Activated CD4-positive, alpha-beta T cell treated with anti-CD3 and anti-CD28 coated beads for 4 hours (primary cell): ENCODE data around the gene SMARCB1.
"Not testable (repeated sequence)": the region's sequence is repeated elsewhere in the genome, so short reads cannot be mapped to it uniquely, and the experiment has no call there.

Experiments used
- DNase-seq, 2 donors: peaks; one replicate each; pipeline ENCODE4 v3.0.0-alpha.2; 2020

Gene SMARCB1

DNA sequence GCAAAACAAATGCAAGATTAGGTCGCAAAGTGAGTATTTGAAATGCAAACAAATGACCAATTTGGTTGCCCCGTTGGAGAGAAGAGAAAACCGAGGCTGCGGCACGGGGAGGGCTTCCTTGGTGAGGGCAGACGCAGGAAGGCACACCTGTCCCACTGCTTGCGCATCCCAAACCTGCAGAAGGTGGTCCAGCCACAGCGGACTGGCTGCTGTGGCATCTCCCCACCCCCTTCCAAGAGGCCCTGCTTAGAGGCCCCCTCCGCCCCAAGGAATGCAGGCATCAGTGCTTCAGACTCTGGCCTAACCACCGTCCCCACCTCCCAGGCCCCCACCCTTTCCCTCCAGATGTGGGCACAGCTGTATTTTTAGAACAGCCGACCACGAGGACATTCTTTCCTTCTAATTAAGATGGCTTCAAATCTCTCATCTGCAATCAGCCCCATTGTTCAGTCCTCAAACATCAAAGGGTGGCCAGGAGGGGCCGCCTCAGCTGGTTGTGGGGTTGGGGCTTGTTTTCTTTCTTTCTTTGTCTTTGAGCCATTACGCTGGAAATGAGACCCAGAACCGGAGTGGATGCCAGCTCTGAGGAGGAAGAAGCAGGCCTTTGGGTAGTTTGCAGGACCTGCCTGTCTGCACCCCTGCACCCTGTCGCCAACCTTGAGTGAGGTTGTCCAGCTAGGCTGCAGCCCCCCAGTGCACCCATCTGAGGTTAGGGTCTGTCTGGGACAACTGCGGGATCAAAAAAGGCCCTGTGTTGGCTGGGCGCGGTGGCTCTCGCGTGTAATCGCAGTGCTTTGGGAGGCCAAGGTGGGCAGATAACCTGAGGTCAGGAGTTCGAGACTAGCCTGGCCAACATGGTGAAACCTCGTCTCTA is 61.5 kb downstream of the SMARCB1 start:
- no peak for DNase-seq

DNA sequence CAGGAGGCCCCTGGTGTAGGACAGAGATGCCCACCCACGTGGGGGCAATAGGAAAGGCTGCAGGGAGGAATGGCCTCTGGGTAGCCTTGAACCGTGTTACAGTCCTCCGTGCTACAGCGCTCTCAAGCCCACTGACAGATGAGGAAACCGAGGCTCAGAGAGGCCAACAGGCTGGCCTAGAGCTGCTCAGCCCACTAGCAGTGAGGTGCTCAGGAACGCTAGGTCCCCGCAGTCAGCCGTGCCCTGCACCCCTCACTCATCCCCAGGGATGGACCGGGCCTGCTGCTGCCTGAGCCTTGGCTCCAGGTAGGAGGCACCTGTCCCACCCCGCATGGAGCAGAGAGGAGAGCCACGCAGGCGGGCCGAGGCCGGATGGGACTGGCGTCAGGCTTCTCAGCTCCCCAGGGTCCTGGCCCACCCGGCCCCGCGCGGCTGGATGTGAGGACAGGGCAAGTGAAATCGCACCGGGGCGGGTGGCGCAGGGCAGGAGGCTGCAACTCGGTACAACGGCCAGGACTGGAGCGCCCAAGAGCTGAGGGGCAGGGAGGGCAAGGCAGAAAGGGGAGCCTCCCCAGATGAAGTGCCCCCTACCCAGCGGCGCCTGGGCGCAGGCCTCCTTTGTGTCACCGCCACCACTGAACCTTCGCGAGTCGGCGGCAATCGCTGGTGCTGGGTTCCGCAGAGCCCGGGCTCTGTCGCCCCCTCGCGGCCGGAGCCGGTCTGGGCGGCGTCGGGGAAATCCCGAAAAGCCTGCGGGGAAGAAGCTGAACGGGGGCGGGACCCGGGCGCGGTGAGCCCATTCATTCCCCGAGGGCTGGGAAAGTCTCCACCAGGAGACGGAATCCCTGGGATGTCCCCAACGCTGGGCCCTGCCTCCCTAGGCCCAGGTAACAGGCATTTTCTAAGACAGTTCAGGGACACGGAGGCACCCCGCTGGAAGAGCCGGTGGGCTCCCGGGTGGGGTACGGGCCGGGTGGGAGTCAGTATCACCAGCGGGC is 62.5 kb downstream of the SMARCB1 start:
- DNase-seq, result peak; percentile 78 to 86

GRCh38 chr22:23850136-23850611 is 63.4 kb downstream of the SMARCB1 start:
- no peak for DNase-seq

- no peak for DNase-seq
Measured at GRCh38 chr22:23856721-23857605, 70.2 kb downstream of the SMARCB1 start.

GRCh38 chr22:23857606-23858483 is 71.1 kb downstream of the SMARCB1 start, which contains the start of gene SLC2A11:
Gene SLC2A11, plus strand, starts transcription at chr22:23857875. Its CDS starts 125 bp downstream, at chr22:23858000.
- DNase-seq, result peak; percentile 91 to 94

DNA sequence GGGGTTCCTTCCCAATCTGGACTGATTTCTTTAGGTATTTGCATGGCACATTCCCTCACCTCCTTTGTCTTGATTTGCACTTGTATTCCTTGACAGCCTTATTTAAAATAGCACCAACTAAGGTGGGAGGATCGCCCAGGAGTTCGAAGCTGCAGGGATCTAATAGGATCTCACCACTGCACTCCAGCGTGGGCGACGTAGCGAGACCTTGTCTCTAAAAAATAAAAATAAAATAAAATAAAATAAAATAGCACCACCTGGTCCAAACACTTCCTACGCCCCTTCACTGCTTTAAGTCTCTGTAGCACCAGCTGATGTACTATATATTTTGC is 71.7 kb downstream of the SMARCB1 start:
- no peak for DNase-seq

DNA sequence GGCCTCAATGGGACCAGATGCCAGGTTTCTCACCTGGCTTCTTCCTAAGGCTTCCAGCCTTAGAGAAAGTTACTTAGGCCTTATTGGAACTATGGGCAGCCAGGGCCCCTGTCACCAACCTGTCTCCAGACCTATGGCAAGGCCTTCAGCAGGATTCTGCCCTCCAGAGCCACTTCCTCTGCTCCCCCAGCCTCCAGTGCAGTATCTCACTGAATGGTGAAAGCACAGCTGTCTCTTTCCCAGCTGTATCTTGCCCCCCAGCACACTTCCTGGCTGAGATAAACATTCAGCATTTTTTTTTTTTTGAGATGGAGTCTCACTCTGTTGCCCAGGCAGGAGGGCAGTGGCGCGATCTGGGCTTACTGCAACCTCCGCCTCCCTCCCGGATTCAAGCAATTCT is 72.4 kb downstream of the SMARCB1 start:
- no peak for DNase-seq

- DNase-seq, result not testable (repeated sequence)
Measured at GRCh38 chr22:23860187-23860586, 73.4 kb downstream of the SMARCB1 start.

DNA sequence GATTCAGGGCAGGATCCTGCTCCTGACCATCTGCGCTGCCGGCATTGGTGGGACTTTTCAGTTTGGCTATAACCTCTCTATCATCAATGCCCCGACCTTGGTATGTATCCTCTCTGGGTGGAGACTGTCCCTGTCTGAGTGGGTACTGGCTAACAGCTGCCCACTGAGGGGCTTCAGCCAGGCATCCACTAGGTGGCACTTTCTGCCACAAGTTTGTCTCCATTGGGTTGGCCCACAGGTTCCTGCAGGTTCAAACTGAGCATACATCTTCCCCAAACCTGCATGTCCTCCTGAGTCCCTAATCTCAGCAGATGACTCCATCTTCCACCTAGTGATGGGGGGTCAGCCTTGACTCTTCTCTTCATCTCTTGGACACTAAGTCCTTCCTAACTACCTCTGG is 75.3 kb downstream of the SMARCB1 start:
- peak in 1 of 2 donors; percentile 33 for DNase-seq

- not testable (repeated sequence) for DNase-seq
Measured at GRCh38 chr22:23864499-23865154, 77.9 kb downstream of the SMARCB1 start.

- no peak for DNase-seq
Measured at GRCh38 chr22:23868580-23868979, 81.8 kb downstream of the SMARCB1 start.

DNA sequence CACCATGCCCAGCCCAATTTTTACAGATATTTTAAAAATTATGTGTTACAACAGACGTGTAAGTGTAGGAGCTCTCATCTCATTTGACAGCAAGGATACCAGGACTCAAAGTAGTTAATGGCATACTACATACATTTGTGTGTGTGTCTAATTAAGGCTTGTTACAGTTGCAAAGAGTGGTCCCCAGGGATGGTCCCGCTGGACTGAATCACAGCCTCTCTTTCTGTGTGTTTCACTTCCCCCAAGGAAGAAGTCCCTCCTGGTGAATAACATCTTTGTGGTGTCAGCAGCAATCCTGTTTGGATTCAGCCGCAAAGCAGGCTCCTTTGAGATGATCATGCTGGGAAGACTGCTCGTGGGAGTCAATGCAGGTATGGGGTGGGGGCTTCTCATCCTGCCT is 88.1 kb downstream of the SMARCB1 start:
- DNase-seq, result no peak

GRCh38 chr22:23875801-23876200 is 89.0 kb downstream of the SMARCB1 start:
- DNase-seq, result no peak

DNA sequence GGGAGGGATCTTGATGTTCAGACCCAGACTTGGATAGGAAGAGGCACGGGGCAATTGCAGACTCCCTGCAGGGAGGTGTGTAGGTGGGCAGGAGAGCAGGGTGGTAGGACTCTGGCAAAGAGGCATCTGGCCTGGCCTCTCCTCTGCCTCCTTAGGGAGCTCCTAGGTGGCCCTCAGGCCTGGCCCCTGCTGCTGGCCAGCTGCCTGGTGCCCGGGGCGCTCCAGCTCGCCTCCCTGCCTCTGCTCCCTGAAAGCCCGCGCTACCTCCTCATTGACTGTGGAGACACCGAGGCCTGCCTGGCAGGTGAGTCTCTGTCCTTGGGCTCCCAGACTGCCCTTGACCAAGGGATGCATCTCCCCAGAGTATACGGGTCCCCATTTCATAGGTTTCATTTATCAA is 90.8 kb downstream of the SMARCB1 start:
- DNase-seq, result no peak

GRCh38 chr22:23878219-23878618 is 91.5 kb downstream of the SMARCB1 start:
- DNase-seq, result no peak

DNA sequence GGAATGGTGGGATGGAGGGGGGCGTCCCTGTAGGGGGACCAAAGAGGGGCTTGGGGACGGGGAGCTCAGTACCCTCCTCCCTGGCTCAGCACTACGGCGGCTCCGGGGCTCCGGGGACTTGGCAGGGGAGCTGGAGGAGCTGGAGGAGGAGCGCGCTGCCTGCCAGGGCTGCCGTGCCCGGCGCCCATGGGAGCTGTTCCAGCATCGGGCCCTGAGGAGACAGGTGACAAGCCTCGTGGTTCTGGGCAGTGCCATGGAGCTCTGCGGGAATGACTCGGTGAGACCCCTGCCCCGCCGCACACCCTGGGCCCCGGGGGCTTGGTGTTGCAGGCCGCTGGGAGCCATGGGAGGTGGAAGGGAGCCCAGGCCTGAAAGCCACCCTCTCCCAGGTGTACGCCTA is 95.6 kb downstream of the SMARCB1 start:
- DNase-seq, result no peak

DNA sequence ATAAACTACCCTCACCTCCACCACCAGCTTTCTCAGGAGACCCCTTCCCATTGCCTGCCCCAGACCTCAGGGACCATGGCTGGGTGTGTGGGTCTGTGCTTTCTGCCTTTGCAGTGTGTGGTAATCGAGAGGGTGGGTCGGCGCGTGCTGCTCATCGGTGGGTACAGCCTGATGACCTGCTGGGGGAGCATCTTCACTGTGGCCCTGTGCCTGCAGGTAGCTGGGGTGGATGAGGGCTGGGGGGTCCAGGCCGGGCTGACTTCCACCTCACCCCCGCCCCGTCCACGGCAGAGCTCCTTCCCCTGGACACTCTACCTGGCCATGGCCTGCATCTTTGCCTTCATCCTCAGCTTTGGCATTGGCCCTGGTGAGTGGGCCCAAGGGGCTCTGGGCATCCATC is 96.9 kb downstream of the SMARCB1 start:
- no peak for DNase-seq

GRCh38 chr22:23884140-23884539 is 97.4 kb downstream of the SMARCB1 start:
- no peak for DNase-seq
